HEK293T (cell line): ENCODE measurements around the gene UQCRH.

Source experiments
- TARDBP ChIP-seq: fragments of 450-650 bp; IDR thresholded peaks from 2 replicates; pipeline ENCODE4 v1.6.1; 2016
- ZNF384 ChIP-seq: fragments of 450-650 bp; IDR thresholded peaks from 2 replicates; pipeline ENCODE4 v1.6.1; 2016

- TF ChIP-seq ZNF384 (no peak), TARDBP (peak; percentile 83; the same call in 1 of the 2 replicates)
Measured at GRCh38 chr1:46340404-46341221, 37.1 kb downstream of the UQCRH start, which contains the start of gene NSUN4.
